K562 (cell line): Measurements from ENCODE around the gene IFI30. TPM values are rescaled to one million over a fixed set of nuclear protein-coding genes. Genes with fewer than 3 reads are reported as not detected.
A peak's percentile ranks its signal among the peaks of the same experiment; 100 is the strongest.

Source experiments
- ADNP ChIP-seq: fragments of 200-800 bp; sonication (Bioruptor generic); IDR thresholded peaks from 2 replicates; pipeline ENCODE4 v1.6.1; 2016; ENCODE audit warnings: missing genetic modification characterization, missing compliant biosample characterization
- BCOR ChIP-seq: fragments of 450-650 bp; IDR thresholded peaks from 2 replicates; pipeline ENCODE4 v1.6.1; 2016
- HNRNPUL1 ChIP-seq: fragments of 200-400 bp; formaldehyde crosslinking; IDR thresholded peaks from 2 replicates; pipeline ENCODE4 v1.6.1; 2017; ENCODE audit warnings: low read length
- ILK ChIP-seq: fragments of 450-650 bp; IDR thresholded peaks from 2 replicates; pipeline ENCODE4 v1.6.1; 2016; ENCODE audit warnings: missing genetic modification characterization, low read depth, mild to moderate bottlenecking, missing compliant biosample characterization, moderate library complexity, borderline replicate concordance
- KDM1A ChIP-seq, 2 experiments: fragments of 450-650 bp; IDR thresholded peaks; 2 replicates each; pipeline ENCODE4 v1.6.1; 2016; ENCODE audit warnings: mild to moderate bottlenecking in 2 of 2
- MCM2 ChIP-seq: fragments of 450-650 bp; IDR thresholded peaks from 2 replicates; pipeline ENCODE4 v1.6.1; 2017; ENCODE audit warnings: low read depth, mild to moderate bottlenecking
- PTBP1 ChIP-seq: fragments of 200-400 bp; formaldehyde crosslinking; IDR thresholded peaks from 2 replicates; pipeline ENCODE4 v1.6.1; 2017; ENCODE audit warnings: low read depth, low read length
- RBM25 ChIP-seq: fragments of 200-400 bp; formaldehyde crosslinking; IDR thresholded peaks from 2 replicates; pipeline ENCODE4 v1.6.1; 2018; ENCODE audit warnings: low read length, low read depth, moderate library complexity; ENCODE audit not compliant: severe bottlenecking
- TRIM28 ChIP-seq: fragments of 450-650 bp; IDR thresholded peaks from 2 replicates; pipeline ENCODE4 v1.6.1; 2017
- ZC3H4 ChIP-seq: sonication (generic); formaldehyde crosslinking; IDR thresholded peaks from 2 replicates; pipeline ENCODE4 v1.9.0; 2021; ENCODE audit warnings: missing genetic modification reagents, borderline replicate concordance
- ZNF766 ChIP-seq: fragments of 200-800 bp; sonication (Bioruptor generic); conservative IDR thresholded peaks from 2 replicates; pipeline ENCODE4 v1.6.1; 2016; ENCODE audit warnings: missing genetic modification characterization, missing compliant biosample characterization
- polyA plus RNA-seq, 8 experiments: library from polyadenylated mRNA; depleted of rRNA in 4 of 8; stranded (reverse) in 5 of 8; unstranded in 3 of 8; fragments of >200 nt; fragmentation: Nextera tagmentation in 2 of 8; fragmentation: Illumina TruSeq in 1 of 8; extraction: Ambion mirVana in 2 of 8; extraction: Trizol in 1 of 8; gene quantifications; 2 replicates each; pipeline versions ENCODE4 v1.2.1 to v1.2.3, GENCODE V29; 2011 to 2014; ENCODE audit warnings: inconsistent platforms in 1 of 8, missing spikeins in 1 of 8
- total RNA-seq, 7 experiments: library from RNA; depleted of rRNA in 6 of 7; stranded (reverse); fragments of >200 nt in 6 of 7; fragmentation: Illumina TruSeq in 2 of 7; extraction: Trizol in 2 of 7; gene quantifications; 2 replicates each; pipeline versions ENCODE4 v1.2.1 to v1.2.3, GENCODE V29; 2011 to 2021; ENCODE audit warnings: low replicate concordance in 1 of 7
- TF ChIP-seq, protein P1 (sequence below): sonication (generic); IDR thresholded peaks from 2 replicates; pipeline ENCODE4 v1.6.1; 2016

The IFI30 gene
- total and polyA plus RNA-seq, 9 of the 15 experiments (the other 6 are each of a cell fraction or from before 2014, with no cell fraction given) = 63.7 to 430 (median 109) TPM

DNA sequence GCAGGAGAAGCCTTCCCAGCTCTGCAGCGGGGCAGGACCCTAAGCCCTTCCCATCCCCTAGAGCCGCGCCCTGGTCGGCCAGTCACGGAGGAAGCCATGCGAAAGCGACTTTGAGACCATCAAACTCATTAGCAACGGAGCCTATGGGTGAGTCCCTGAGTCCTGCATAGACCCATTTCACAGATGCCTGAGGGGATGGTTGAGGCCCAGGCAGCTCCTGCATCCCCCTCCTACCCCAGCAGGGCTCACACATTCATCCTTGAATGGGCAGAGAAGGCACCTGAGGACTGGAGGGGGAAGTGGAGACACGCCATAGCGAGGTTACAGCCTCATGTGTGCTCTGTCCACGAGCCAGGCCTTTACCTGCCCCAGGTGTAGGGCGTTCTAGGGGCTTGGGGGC lies 44.8 kb upstream of the IFI30 start (continued):
- TF ChIP-seq BCOR (peak; percentile 79), HNRNPUL1 (no peak), MCM2 (no peak), ADNP (peak; percentile 58), KDM1A (IDR thresholded peaks at IDR 0.05) (peak in 1 of 2 experiments; percentile 50; a peak in 1 of 4 replicates), RBM25 (peak; percentile 77), ILK (no peak), ZNF766 (no peak), TRIM28 (no peak), PTBP1 (0 out of 2 replicates have a peak, but pooled peaks have one; percentile 67), ZC3H4 (CRISPR knock-in tag) (0 out of 2 replicates have a peak, but pooled peaks have one; percentile 28)
- TF ChIP-seq, protein P1, sequence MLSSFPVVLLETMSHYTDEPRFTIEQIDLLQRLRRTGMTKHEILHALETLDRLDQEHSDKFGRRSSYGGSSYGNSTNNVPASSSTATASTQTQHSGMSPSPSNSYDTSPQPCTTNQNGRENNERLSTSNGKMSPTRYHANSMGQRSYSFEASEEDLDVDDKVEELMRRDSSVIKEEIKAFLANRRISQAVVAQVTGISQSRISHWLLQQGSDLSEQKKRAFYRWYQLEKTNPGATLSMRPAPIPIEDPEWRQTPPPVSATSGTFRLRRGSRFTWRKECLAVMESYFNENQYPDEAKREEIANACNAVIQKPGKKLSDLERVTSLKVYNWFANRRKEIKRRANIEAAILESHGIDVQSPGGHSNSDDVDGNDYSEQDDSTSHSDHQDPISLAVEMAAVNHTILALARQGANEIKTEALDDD = no peak
